Natural killer cell treated with Interleukin-12 subunit alpha and Interleukin-12 subunit beta and Interleukin-15 and Interleukin-18, amount 100 ng/mL, for 72 hours (primary cell): ENCODE results near the gene RARB. TPM values are rescaled to one million over a fixed set of nuclear protein-coding genes. Genes with fewer than 3 reads are reported as not detected.

Experiments used
- ATAC-seq, 2 donors: fragments of 150-1000 bp; cut with Tn5 transposase in 1 of 2; sonication (Bioruptor Pico), chemical (Tn5 transposase) in 1 of 2; 2 replicates each; pipeline ENCODE4 v1.10.0; 2021
- DNase-seq: peaks from one replicate; pipeline ENCODE4 v3.0.0; 2022; ENCODE audit warnings: low spot score
- H3K27ac Mint-ChIP-seq, 2 donors: 1 replicate in 1 of 2; 2 replicates in 1 of 2; pipeline ENCODE4 v1.8.0; 2022; ENCODE audit warnings: mixed read lengths in 2 of 2, mild to moderate bottlenecking in 1 of 2, moderate library complexity in 1 of 2
- H3K27me3 Mint-ChIP-seq, 2 donors: 1 replicate in 1 of 2; 2 replicates in 1 of 2; pipeline ENCODE4 v1.8.0; 2022; ENCODE audit warnings: mixed read lengths in 2 of 2
- H3K36me3 Mint-ChIP-seq: one replicate; pipeline ENCODE4 v1.8.0; 2022; ENCODE audit warnings: mixed read lengths
- H3K4me1 Mint-ChIP-seq, 2 donors: 1 replicate in 1 of 2; 2 replicates in 1 of 2; pipeline ENCODE4 v1.8.0; 2022; ENCODE audit warnings: low read depth in 2 of 2, mixed read lengths in 2 of 2, mild to moderate bottlenecking in 1 of 2
- H3K4me3 Mint-ChIP-seq: one replicate; pipeline ENCODE4 v1.8.0; 2022; ENCODE audit warnings: mixed read lengths
- H3K9me3 Mint-ChIP-seq: 2 replicates; pipeline ENCODE4 v1.8.0; 2022; ENCODE audit warnings: mixed read lengths
- total RNA-seq, 2 donors: library from RNA; stranded (reverse); gene quantifications; one replicate each; pipeline ENCODE4 v1.2.3, GENCODE V29; 2022

Gene RARB
- total RNA-seq, 2 donors from 2014 or later: not detected

- ATAC-seq: no peak
- no peaks in the 10 kb centered on the region for H3K9me3 Mint-ChIP-seq
- peaks cover 42 to 71% of the 10 kb centered on the region in 2 donors for H3K27me3 Mint-ChIP-seq
- no peak for DNase-seq
- H3K4me1 Mint-ChIP-seq: peaks cover 6 to 15% of the 10 kb centered on the region in 2 donors
- H3K36me3 Mint-ChIP-seq: no peaks in the 10 kb centered on the region
- H3K4me3 Mint-ChIP-seq: peak overlapping the region; percentile 51
- H3K27ac Mint-ChIP-seq: no peak overlapping the region
Observed at GRCh38 chr3:25427563-25427941, 511 bp upstream of the RARB start.

- H3K36me3 Mint-ChIP-seq: no peaks in the 10 kb centered on the region
- no peak overlapping the region for H3K4me3 Mint-ChIP-seq
- H3K4me1 Mint-ChIP-seq: peaks cover 6 to 16% of the 10 kb centered on the region in 2 donors
- peaks cover 42 to 73% of the 10 kb centered on the region in 2 donors for H3K27me3 Mint-ChIP-seq
- ATAC-seq (no peak), DNase-seq (no peak)
- H3K27ac Mint-ChIP-seq: no peak overlapping the region
- no peaks in the 10 kb centered on the region for H3K9me3 Mint-ChIP-seq
Observed at GRCh38 chr3:25428789-25429335, 799 bp downstream of the RARB start.

- no peaks in the 10 kb centered on the region for H3K36me3 Mint-ChIP-seq
- no peaks in the 10 kb centered on the region for H3K9me3 Mint-ChIP-seq
- DNase-seq: no peak
- H3K4me1 Mint-ChIP-seq: peaks cover 6 to 18% of the 10 kb centered on the region in 2 donors
- H3K27me3 Mint-ChIP-seq: peaks cover 43 to 67% of the 10 kb centered on the region in 2 donors
- ATAC-seq: no peak
- H3K4me3 Mint-ChIP-seq: no peak overlapping the region
- H3K27ac Mint-ChIP-seq: no peak overlapping the region
Observed at GRCh38 chr3:25429361-25430286, 1.6 kb downstream of the RARB start.

GRCh38 chr3:25430287-25430934 lies 2.3 kb downstream of the RARB start:
- ATAC-seq (no peak), DNase-seq (no peak)
- Mint-ChIP-seq H3K36me3 (no peaks in the 10 kb centered on the region), H3K9me3 (no peaks in the 10 kb centered on the region), H3K27me3 (peaks cover 43 to 64% of the 10 kb centered on the region in 2 donors), H3K4me3 (no peak overlapping the region), H3K4me1 (peaks cover 6 to 18% of the 10 kb centered on the region in 2 donors), H3K27ac (no peak overlapping the region)

- no peak for DNase-seq
- peaks cover 35 to 57% of the 10 kb centered on the region in 2 donors for H3K27me3 Mint-ChIP-seq
Observed at GRCh38 chr3:25430935-25431770, 3.1 kb downstream of the RARB start.

GRCh38 chr3:25432176-25432720 lies 4.2 kb downstream of the RARB start:
- no peak for DNase-seq
- Mint-ChIP-seq H3K9me3 (no peaks in the 10 kb centered on the region), H3K4me3 (no peak overlapping the region), H3K36me3 (no peaks in the 10 kb centered on the region), H3K27me3 (peaks cover 24 to 46% of the 10 kb centered on the region in 2 donors), H3K4me1 (peaks cover 3 to 14% of the 10 kb centered on the region in 2 donors), H3K27ac (no peak overlapping the region)
- ATAC-seq: no peak

More at GRCh38 chr3:25430935-25431770, 3.1 kb downstream of the RARB start:
- Mint-ChIP-seq H3K4me3 (no peak overlapping the region), H3K27ac (no peak overlapping the region), H3K9me3 (no peaks in the 10 kb centered on the region), H3K4me1 (peaks cover 6 to 18% of the 10 kb centered on the region in 2 donors), H3K36me3 (no peaks in the 10 kb centered on the region)
- ATAC-seq: no peak

- Mint-ChIP-seq H3K9me3 (no peaks in the 10 kb centered on the region), H3K4me3 (no peak overlapping the region), H3K4me1 (peaks cover 0 to 7% of the 10 kb centered on the region in 2 donors), H3K27me3 (peaks cover 19 to 38% of the 10 kb centered on the region in 2 donors), H3K27ac (no peak overlapping the region), H3K36me3 (no peaks in the 10 kb centered on the region)
- ATAC-seq: no peak
- no peak for DNase-seq
Observed at GRCh38 chr3:25433106-25433505, 5.0 kb downstream of the RARB start.

GRCh38 chr3:25433868-25434267 lies 5.8 kb downstream of the RARB start:
- no peak overlapping the region for H3K27ac Mint-ChIP-seq
- DNase-seq (no peak), ATAC-seq (no peak)
- H3K4me1 Mint-ChIP-seq: peaks cover 0 to 3% of the 10 kb centered on the region in 2 donors
- no peaks in the 10 kb centered on the region for H3K36me3 Mint-ChIP-seq
- H3K27me3 Mint-ChIP-seq: peaks cover 14 to 31% of the 10 kb centered on the region in 2 donors
- H3K9me3 Mint-ChIP-seq: no peaks in the 10 kb centered on the region
- H3K4me3 Mint-ChIP-seq: no peak overlapping the region

- ATAC-seq (no peak), DNase-seq (no peak)
- Mint-ChIP-seq H3K9me3 (no peaks in the 10 kb centered on the region), H3K4me3 (no peak overlapping the region), H3K36me3 (no peaks in the 10 kb centered on the region), H3K4me1 (peaks cover 5% of the 10 kb centered on the region in 2 donors), H3K27ac (no peak overlapping the region), H3K27me3 (peaks cover 7 to 8% of the 10 kb centered on the region in 2 donors)
Observed at GRCh38 chr3:25437953-25438352, 9.9 kb downstream of the RARB start.

- Mint-ChIP-seq H3K36me3 (no peaks in the 10 kb centered on the region), H3K27me3 (peaks cover under 1 to 2% of the 10 kb centered on the region in 2 donors), H3K27ac (no peak overlapping the region), H3K4me3 (no peak overlapping the region), H3K9me3 (no peaks in the 10 kb centered on the region), H3K4me1 (peaks cover 3 to 5% of the 10 kb centered on the region in 2 donors)
- no peak for DNase-seq
- ATAC-seq: no peak
Observed at GRCh38 chr3:25438791-25439555, 10.9 kb downstream of the RARB start.

GRCh38 chr3:25441234-25441856 lies 13.3 kb downstream of the RARB start:
- ATAC-seq (no peak), DNase-seq (no peak)
- no peaks in the 10 kb centered on the region for H3K9me3 Mint-ChIP-seq
- no peaks in the 10 kb centered on the region for H3K27me3 Mint-ChIP-seq
- no peak overlapping the region for H3K4me3 Mint-ChIP-seq
- no peak overlapping the region for H3K27ac Mint-ChIP-seq
- H3K4me1 Mint-ChIP-seq: peaks cover 2 to 5% of the 10 kb centered on the region in 2 donors
- H3K36me3 Mint-ChIP-seq: no peaks in the 10 kb centered on the region

GRCh38 chr3:25442486-25442885 lies 14.4 kb downstream of the RARB start:
- ATAC-seq (no peak), DNase-seq (no peak)
- no peak overlapping the region for H3K27ac Mint-ChIP-seq
- H3K27me3 Mint-ChIP-seq: no peaks in the 10 kb centered on the region
- H3K4me1 Mint-ChIP-seq: peaks cover 2 to 5% of the 10 kb centered on the region in 2 donors
- no peaks in the 10 kb centered on the region for H3K9me3 Mint-ChIP-seq
- H3K36me3 Mint-ChIP-seq: no peaks in the 10 kb centered on the region
- no peak overlapping the region for H3K4me3 Mint-ChIP-seq
